BLaER1 (cell line): Measurements from ENCODE around the gene DCPS.
"Not testable (repeated sequence)": the region's sequence is repeated elsewhere in the genome, so short reads cannot be mapped to it uniquely, and the experiment has no call there.

ENCODE experiments used
- H3K27ac ChIP-seq: shearing (Covaris generic); formaldehyde crosslinking; 2 replicates; pipeline ENCODE4 v1.8.1; 2022
- H3K27me3 ChIP-seq: shearing (Covaris generic); formaldehyde crosslinking; 2 replicates; pipeline ENCODE4 v1.8.1; 2022
- H3K36me3 ChIP-seq: shearing (Covaris generic); formaldehyde crosslinking; 2 replicates; pipeline ENCODE4 v1.8.1; 2022
- H3K4me1 ChIP-seq: shearing (Covaris generic); formaldehyde crosslinking; 2 replicates; pipeline ENCODE4 v1.8.1; 2022
- H3K4me2 ChIP-seq: shearing (Covaris generic); formaldehyde crosslinking; 2 replicates; pipeline ENCODE4 v1.8.1; 2022
- H3K4me3 ChIP-seq: shearing (Covaris generic); formaldehyde crosslinking; 2 replicates; pipeline ENCODE4 v1.8.1; 2022
- H3K9ac ChIP-seq: shearing (Covaris generic); formaldehyde crosslinking; 2 replicates; pipeline ENCODE4 v1.8.1; 2022
- H3K9me3 ChIP-seq: shearing (Covaris generic); formaldehyde crosslinking; 2 replicates; pipeline ENCODE4 v1.8.1; 2022
- H4K20me1 ChIP-seq: shearing (Covaris generic); formaldehyde crosslinking; 2 replicates; pipeline ENCODE4 v1.8.1; 2022
- Cebpa-rat ChIP-seq: shearing (Covaris generic); IDR thresholded peaks from 2 replicates; pipeline ENCODE4 v1.8.1; 2022

The DCPS gene

GRCh38 chr11:126282736-126283591, 20.9 kb upstream of the DCPS start, which contains the start of gene TIRAP:
Gene TIRAP (plus strand): TSS chr11:126283093. CDS start chr11:126290895, 7,802 bp downstream.
- H3K4me2 ChIP-seq: peak within 1 kb of the TSS; percentile 89
- H3K27me3 ChIP-seq: no peaks in the 10 kb centered on the region
- H4K20me1 ChIP-seq: no peaks in the 10 kb centered on the region
- H3K9me3 ChIP-seq: no peaks in the 10 kb centered on the region
- peak within 1 kb of the TSS; percentile 89 for H3K9ac ChIP-seq
- H3K36me3 ChIP-seq: peaks cover 17% of the 10 kb centered on the region
- no peak for TF ChIP-seq Cebpa-rat
- H3K4me3 ChIP-seq: peak within 1 kb of the TSS; percentile 81
- peak within 1 kb of the TSS; percentile 89 for H3K27ac ChIP-seq
- H3K4me1 ChIP-seq: peaks cover 46% of the 10 kb centered on the region

- Histone ChIP-seq H3K4me2 (peak overlapping the region; percentile 89), H3K27ac (no peak overlapping the region)
These were observed 19.0 kb upstream of the DCPS start for GRCh38 chr11:126284829-126285228.

GRCh38 chr11:126288237-126288636, 15.6 kb upstream of the DCPS start:
- H3K27me3 ChIP-seq: no peaks in the 10 kb centered on the region
- TF ChIP-seq Cebpa-rat: no peak
- H3K9ac ChIP-seq: no peak overlapping the region
- H3K4me1 ChIP-seq: peaks cover 17% of the 10 kb centered on the region
- no peak overlapping the region for H3K27ac ChIP-seq
- peaks cover 37% of the 10 kb centered on the region for H3K36me3 ChIP-seq
- H3K4me3 ChIP-seq: no peak overlapping the region
- no peaks in the 10 kb centered on the region for H4K20me1 ChIP-seq
- H3K9me3 ChIP-seq: no peaks in the 10 kb centered on the region
- no peak overlapping the region for H3K4me2 ChIP-seq

More at GRCh38 chr11:126284829-126285228, 19.0 kb upstream of the DCPS start:
- Histone ChIP-seq H4K20me1 (no peaks in the 10 kb centered on the region), H3K27me3 (no peaks in the 10 kb centered on the region), H3K9ac (no peak overlapping the region), H3K36me3 (peaks cover 6% of the 10 kb centered on the region; the same call in 1 of the 2 replicates), H3K9me3 (no peaks in the 10 kb centered on the region), H3K4me3 (no peak overlapping the region), H3K4me1 (peaks cover 44% of the 10 kb centered on the region)
- TF ChIP-seq Cebpa-rat: no peak

GRCh38 chr11:126290887-126291286, 13.0 kb upstream of the DCPS start:
- no peaks in the 10 kb centered on the region for H3K9me3 ChIP-seq
- no peaks in the 10 kb centered on the region for H4K20me1 ChIP-seq
- H3K4me2 ChIP-seq: no peak overlapping the region
- H3K27ac ChIP-seq: no peak overlapping the region
- H3K4me3 ChIP-seq: no peak overlapping the region
- TF ChIP-seq Cebpa-rat: no peak
- H3K4me1 ChIP-seq: no peaks in the 10 kb centered on the region
- H3K36me3 ChIP-seq: peaks cover 58% of the 10 kb centered on the region
- no peaks in the 10 kb centered on the region for H3K27me3 ChIP-seq
- no peak overlapping the region for H3K9ac ChIP-seq

- Histone ChIP-seq H3K36me3 (peaks cover 61% of the 10 kb centered on the region), H3K27me3 (no peaks in the 10 kb centered on the region), H3K9ac (no peak overlapping the region), H3K4me1 (no peaks in the 10 kb centered on the region), H3K4me2 (no peak overlapping the region), H4K20me1 (no peaks in the 10 kb centered on the region), H3K4me3 (no peak overlapping the region), H3K27ac (no peak overlapping the region), H3K9me3 (no peaks in the 10 kb centered on the region)
- TF ChIP-seq Cebpa-rat: no peak
These were observed 10.1 kb upstream of the DCPS start for GRCh38 chr11:126293726-126294125.

GRCh38 chr11:126297004-126297403, 6.9 kb upstream of the DCPS start:
- Histone ChIP-seq H3K9me3 (no peaks in the 10 kb centered on the region), H3K9ac (no peak overlapping the region), H3K36me3 (peaks cover 44% of the 10 kb centered on the region), H4K20me1 (no peaks in the 10 kb centered on the region), H3K4me3 (no peak overlapping the region), H3K4me2 (no peak overlapping the region), H3K27ac (no peak overlapping the region), H3K4me1 (no peaks in the 10 kb centered on the region), H3K27me3 (no peaks in the 10 kb centered on the region)
- no peak for TF ChIP-seq Cebpa-rat

GRCh38 chr11:126304457-126305075, 706 bp downstream of the DCPS start:
- peak overlapping the region; percentile 89 for H3K9ac ChIP-seq
- H3K4me3 ChIP-seq: peak overlapping the region; percentile 75
- H3K27me3 ChIP-seq: no peaks in the 10 kb centered on the region
- peaks cover 29% of the 10 kb centered on the region for H3K36me3 ChIP-seq
- peaks cover 36% of the 10 kb centered on the region for H3K4me1 ChIP-seq
- peak overlapping the region; percentile 89 for H3K4me2 ChIP-seq
- TF ChIP-seq Cebpa-rat: no peak
- no peaks in the 10 kb centered on the region for H3K9me3 ChIP-seq
- H3K27ac ChIP-seq: peak overlapping the region; percentile 91
- H4K20me1 ChIP-seq: no peaks in the 10 kb centered on the region

- Histone ChIP-seq H3K27me3 (no peaks in the 10 kb centered on the region), H3K27ac (no peak overlapping the region), H3K4me2 (no peak overlapping the region), H3K36me3 (peaks cover 34% of the 10 kb centered on the region), H3K9ac (no peak overlapping the region), H4K20me1 (0 out of 2 replicates have a peak, but pooled peaks cover 7% of the 10 kb centered on the region), H3K4me1 (peaks cover 38% of the 10 kb centered on the region), H3K9me3 (no peaks in the 10 kb centered on the region), H3K4me3 (no peak overlapping the region)
- TF ChIP-seq Cebpa-rat: no peak
These were observed 1.8 kb downstream of the DCPS start for GRCh38 chr11:126305699-126306098.

- no peak for TF ChIP-seq Cebpa-rat
- Histone ChIP-seq H3K36me3 (peaks cover 49% of the 10 kb centered on the region), H3K27ac (no peak overlapping the region), H3K4me1 (peaks cover 42% of the 10 kb centered on the region), H3K4me2 (no peak overlapping the region), H3K27me3 (no peaks in the 10 kb centered on the region), H3K9ac (no peak overlapping the region), H4K20me1 (0 out of 2 replicates have a peak, but pooled peaks cover 15% of the 10 kb centered on the region), H3K4me3 (no peak overlapping the region), H3K9me3 (no peaks in the 10 kb centered on the region)
These were observed 3.8 kb downstream of the DCPS start for GRCh38 chr11:126307706-126308105.

GRCh38 chr11:126308271-126308671, 4.4 kb downstream of the DCPS start:
- no peak for TF ChIP-seq Cebpa-rat
- Histone ChIP-seq H3K27me3 (no peaks in the 10 kb centered on the region), H3K36me3 (peaks cover 55% of the 10 kb centered on the region), H3K4me3 (no peak overlapping the region), H3K4me2 (no peak overlapping the region), H3K9me3 (no peaks in the 10 kb centered on the region), H3K27ac (no peak overlapping the region), H4K20me1 (0 out of 2 replicates have a peak, but pooled peaks cover 15% of the 10 kb centered on the region), H3K9ac (no peak overlapping the region), H3K4me1 (peaks cover 37% of the 10 kb centered on the region)

GRCh38 chr11:126308771-126309170, 4.9 kb downstream of the DCPS start:
- H3K4me2 ChIP-seq, H3K27me3 ChIP-seq, H3K27ac ChIP-seq, H3K9me3 ChIP-seq, H3K9ac ChIP-seq, H3K4me3 ChIP-seq: not testable (repeated sequence)
- Histone ChIP-seq H4K20me1 (0 out of 2 replicates have a peak, but pooled peaks cover 15% of the 10 kb centered on the region), H3K36me3 (peaks cover 60% of the 10 kb centered on the region), H3K4me1 (peaks cover 36% of the 10 kb centered on the region)
